Stimulated activated CD8-positive, alpha-beta memory T cell treated with anti-CD3 and anti-CD28 coated beads, Interleukin-12 subunit alpha, Interleukin-12 subunit beta, amount 100 ng/mL, for 24 hours (primary cell): ENCODE data around the gene SH3TC1.

ENCODE experiments used
- DNase-seq: peaks from one replicate; pipeline ENCODE4 v3.0.0-alpha.2; 2020; ENCODE audit errors: extremely low read depth

Gene SH3TC1

DNA sequence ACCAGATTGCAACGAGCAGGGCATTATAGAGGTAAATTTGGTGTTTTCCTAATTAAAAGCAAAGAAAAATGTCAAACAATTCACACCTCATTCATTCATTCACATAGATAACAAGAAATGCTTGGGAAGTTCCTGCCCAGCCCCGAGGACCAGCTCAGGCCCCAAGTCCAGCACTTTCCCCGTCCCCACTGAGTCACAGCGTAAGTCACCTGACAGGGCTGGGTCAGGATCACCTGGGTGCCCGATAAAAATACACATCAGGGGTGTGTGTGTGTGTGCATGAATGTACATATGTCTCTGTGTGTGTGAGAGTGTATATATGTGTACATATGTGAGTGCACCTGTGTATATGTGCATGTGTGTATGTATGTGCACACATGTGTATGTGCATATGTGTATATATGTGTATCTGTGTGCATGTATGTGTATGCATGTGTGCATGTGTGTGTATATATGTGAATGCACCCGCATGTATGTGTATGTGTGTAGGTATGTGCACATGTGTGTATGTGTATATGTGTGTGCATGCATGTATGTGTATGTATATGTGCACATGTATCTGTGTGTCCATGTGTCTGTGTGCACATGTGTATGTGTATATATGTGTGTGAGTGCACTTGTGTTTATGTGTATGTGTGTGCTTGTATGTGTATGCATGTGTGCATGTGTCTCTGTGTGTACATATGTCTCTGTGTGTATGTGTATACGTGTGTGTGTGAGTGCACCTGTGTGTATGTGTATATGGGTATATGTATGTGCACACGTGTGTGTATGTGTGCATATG lies 18.6 kb upstream of the SH3TC1 start:
- DNase-seq: no peak

DNA sequence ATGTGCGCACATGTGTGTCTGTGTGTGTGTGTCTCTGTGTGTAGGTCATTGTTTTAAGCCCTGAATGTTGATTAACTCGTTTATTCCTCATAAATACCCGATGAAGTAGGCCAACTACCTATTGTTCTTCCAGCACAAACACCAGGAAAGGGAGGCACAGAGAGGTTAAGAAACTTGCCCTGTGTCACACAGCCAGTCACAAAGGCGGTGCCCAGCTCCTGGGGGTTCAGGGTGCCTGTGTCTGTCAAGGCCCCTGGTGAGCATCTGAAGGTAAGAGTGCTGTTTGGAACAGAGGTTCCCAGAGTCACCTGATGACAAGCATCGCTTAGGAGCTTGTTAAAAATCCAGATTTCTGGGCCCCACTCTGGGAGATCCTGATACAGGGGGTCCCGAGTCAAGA lies 18.0 kb upstream of the SH3TC1 start:
- no peak for DNase-seq

DNA sequence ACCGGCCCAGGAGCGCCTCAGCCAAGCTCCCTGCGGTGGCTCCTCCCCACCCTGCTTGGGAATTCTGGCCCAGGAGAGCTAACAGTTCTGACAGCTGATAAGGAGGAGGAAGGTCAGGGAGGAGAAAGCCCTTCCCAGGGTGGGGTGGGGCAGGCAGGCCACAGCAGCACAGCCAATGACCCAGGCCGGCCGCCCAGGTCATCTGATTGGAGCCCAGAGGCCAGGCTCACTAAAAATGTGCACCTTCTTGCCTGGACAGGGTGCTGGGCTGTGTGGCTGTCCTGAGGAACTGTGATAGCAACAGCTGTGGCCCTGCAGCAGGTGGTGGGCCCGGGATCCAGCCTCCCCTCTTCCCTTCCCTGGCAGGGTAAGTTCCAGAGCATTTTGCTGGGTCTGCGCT lies 17.2 kb upstream of the SH3TC1 start:
- DNase-seq: no peak

GRCh38 chr4:8182294-8182693 lies 16.8 kb upstream of the SH3TC1 start:
- DNase-seq: no peak

DNA sequence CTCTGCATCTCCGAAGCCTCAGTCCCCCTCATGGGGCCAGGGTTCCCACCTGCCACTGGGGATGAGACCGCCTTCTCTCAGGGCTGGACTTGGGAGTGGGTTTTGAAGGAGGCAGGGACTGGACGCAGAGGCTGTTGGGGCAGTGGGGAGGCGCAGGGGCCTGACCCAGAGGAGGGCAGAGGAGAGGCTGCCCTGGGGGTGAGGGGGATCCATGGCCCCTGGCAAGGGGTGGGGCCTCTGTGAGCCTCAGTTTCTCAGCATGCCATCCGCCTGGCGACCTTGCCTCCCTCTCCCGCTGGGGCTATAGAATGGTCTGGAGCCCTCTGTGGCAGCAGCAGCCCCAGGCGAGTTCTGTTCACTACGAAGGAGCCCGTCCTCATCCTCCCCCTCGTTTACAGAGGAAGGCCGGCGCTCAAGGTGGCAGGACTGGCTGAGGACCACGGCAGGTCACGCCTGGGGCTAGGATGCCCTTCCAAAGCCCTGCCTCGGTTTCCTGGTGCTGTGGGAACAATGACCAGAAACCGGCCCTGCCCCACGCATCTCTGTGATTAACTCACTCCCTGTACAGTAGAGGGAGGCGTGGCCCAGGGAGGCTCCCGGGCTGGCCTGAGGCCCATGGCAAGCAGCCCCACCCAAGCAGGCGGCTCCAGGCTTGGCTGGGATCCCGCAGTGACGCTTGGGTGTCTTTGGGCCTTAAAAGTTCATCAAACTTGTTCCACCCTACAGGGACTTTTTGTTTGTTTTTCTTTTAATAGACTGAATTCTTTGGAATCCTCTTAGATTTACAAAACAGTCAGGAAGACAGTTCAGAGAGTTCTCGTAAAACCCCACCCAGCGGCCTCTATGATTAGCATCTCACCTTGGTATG lies 16.0 kb upstream of the SH3TC1 start:
- no peak for DNase-seq

- DNase-seq: no peak
Observed at GRCh38 chr4:8184061-8184460, 15.0 kb upstream of the SH3TC1 start.

DNA sequence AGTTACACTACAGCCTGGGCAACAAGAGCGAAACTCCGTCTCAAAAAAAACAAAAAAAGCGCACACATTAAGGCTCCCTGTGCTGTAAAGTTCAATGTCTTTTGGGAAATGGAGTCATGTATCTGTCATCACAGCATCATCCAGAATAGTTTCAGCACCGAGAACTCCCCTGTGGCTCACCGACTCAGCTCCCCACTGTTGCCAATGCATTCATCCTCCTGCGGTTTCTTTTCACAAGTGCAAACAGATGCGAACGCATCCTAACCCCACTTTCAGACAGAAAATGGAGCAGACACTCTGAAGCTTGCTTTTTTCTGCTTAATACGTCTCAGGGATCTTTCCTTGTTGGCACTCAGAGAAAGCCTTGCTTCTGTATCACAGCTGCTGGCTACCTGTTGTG lies 13.8 kb upstream of the SH3TC1 start:
- no peak for DNase-seq

GRCh38 chr4:8185930-8186329 lies 13.2 kb upstream of the SH3TC1 start:
- DNase-seq: no peak

- no peak for DNase-seq
Observed at GRCh38 chr4:8188085-8188484, 11.0 kb upstream of the SH3TC1 start.

GRCh38 chr4:8188743-8189550 lies 10.1 kb upstream of the SH3TC1 start:
- DNase-seq: no peak

DNA sequence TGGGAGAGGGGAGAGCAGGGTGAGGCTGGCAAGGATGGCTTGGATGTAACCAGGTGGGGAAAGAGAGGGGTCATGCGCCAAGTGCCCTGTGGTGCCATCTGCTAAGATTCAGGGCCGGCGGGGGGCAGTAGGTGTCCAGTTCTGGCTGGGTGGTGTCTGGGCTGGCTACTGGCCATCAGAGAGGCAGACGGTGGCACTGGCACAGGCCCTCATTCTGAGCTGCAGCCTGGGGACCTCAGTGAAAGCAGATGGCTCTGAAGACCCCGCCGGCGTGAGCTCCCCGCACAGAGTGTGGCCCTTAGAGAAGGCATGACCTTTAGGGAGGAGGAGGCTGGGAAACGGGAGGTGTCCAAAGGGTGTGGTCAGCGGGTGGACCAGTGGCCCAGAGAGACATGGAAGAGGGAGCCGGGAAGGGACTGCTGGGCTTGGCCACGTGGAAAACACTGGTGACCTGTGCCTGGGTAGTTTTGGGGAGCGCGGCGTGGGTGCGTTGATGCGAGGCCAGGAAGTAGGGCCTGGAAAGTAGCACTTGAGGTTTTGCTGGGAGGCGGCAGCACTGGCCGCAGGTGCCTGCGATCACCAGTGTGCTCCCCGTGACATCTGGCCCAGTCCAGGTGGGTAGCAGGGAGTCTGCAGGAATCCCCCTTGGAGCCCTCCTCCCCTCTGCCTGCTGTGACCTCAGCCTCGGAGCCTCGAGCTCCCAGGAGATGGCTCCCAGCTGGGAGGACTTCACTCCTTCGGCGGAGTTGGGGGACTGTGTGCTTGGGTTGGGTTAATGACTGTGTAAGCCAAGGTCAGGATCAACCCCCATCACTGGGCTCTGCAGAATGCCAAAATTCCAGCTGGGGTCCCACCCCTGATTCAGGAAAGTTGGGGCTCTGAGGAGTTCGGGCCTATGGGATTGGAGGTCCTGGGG lies 9.3 kb upstream of the SH3TC1 start:
- no peak for DNase-seq

DNA sequence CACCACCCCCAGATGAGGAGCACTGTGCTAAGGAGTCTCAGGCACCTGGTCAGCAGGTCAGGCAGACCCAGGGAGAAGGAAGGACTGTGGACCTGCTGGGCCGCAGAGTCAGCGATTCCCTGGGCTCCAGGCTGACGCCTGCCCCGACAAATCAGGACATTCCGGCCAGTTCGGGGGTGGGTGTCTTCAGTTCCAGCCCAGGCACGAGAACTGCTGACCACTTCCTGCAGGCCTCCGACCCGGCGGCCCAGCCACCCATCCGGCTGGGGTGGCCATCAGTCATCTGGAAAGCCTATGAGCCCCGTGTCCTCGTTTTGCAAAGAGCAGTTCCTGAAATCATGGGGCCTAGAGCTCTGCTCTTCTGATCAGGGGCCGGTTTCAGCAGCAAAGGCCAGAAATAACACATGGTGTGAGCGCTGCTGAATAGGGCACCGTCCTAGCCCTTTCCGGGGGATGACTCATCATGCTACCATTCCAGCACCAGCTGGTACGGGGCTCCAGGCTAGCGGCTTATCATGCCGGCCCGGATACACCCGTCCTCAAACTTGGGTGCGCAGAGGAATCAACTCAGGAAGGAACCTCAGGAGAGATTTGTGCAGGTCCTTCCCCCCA lies 7.8 kb upstream of the SH3TC1 start:
- DNase-seq: no peak

DNA sequence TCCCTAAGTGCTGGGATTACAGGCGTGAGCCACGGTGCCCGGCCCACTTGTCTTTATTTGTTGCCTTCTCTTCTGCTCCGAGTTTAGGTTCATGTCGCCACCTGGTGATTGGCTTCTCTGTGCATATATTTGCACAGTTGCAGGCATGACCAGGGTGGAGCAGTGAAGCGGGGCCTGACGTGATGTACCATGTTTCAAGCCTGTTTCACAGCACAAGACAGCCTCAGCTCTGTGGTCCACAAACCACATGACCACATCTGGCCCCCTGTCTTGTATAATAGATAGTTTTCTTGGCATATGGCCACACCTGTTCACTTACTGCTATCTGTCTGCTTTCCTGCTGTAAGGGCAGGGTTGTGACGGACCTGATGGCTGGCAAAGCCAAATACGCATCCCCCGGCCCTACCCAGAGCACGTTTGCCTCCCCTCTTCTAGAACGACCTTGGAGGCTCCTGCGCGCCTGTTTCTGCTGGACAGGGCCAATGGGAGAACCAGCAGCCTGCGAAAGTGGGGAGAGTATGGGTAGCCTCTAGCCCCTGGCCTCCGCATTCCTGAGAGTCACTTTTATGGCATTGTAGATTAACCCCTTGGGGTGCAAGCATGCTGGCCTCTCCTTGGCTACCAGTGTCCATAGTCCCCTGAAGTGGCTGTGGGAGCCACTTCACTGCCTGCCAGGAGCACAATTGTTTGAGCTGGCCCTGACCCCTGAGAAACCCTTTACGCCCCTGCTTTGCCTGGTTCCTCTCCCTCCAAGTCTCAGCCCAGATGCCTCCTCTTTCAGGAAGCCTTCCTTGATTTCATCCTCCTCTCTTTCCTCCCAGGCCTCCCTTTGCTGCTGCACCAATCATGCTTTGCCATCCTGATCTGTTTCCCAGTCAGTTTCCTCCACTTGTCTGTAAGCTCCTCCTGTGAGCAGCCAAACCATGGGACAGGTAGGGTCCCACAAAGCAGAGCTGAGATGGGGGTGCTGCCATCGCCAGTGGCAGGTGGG lies 6.0 kb upstream of the SH3TC1 start:
- no peak for DNase-seq

DNA sequence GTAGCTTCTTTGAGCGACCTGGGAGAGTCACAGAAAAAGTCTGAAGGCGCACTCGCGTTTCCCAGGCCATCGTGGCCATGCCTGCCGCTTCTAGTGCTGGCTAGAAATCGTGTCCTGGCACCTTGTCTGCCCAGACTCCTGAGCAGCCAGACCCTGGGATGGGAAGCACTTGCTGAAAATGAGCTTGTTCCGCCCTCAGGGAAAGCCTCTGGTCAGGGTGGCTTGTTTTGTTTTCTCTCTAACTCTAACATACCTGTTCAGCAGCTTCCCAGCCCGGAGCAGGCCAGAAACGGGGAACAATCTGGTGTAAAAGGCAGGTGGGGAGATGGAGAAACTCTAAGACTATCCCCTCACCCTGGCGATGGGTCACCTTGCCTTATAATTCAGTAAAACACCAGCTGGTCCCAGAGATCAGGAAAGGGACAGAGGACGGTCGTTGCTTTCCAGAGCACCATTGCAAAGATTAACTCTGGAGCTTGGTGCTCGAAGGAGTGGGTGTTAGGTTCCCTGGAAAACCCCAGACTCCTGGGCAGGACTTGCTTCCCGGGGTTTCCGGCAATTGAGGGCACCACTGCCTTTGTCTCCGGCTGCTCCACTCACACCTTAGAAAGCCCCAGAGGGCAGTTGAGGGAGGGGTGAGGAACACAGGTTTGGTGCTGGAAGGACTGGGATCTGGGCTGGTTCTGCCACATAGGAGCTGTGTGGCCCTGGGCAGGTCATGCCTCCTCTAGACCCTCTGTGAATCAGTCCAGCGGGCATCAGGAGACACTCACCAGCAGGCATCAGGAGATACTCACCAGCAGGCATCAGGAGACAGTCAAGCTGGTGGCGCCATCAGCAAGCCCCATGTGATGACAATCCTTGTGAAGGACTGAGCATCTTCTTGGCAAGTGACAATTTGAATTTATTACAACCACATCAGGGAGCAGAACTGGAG lies 4.5 kb upstream of the SH3TC1 start:
- no peak for DNase-seq

DNA sequence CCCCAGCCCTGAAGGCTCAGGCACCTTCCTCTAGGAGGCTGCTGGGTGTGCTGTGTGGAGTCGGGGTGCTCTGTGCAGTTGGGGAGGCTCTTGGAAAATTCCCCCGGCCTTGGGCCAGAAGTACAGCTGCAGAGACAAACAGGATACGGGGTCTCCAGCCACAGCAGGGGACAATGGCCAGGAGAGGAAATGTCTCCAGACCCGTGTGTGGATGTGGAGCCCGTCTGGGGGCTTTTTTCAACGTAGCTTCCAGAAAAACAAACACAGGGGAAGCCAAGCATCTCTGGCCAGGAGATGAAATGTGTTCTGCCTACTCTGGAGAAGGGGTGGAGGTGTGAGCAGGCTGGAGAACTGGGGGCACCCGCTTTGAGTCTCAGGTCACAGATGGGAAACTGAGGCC lies 3.7 kb upstream of the SH3TC1 start:
- no peak for DNase-seq

- no peak for DNase-seq
Observed at GRCh38 chr4:8195841-8196458, 3.1 kb upstream of the SH3TC1 start.

DNA sequence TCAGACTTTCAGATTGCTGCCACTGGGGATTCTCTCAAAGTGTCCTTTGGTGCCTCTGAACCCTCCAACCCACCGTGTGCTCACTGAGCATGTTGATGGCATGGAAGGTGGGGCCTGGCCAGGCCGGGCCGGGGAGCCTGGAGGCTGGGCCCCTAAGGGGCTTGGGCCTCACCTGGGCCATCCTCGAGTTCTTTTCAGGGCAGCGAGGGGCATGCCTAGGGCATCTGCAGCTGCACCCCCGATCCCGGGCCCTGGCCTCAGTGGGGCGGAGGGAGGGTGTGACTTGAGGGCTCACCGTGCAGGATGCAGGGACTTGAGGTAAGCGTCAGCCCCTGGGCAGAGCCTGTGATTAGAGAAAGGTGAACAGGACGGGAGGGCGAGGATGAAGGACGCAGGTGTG lies 1.6 kb upstream of the SH3TC1 start:
- DNase-seq: no peak
